Measurements from ENCODE around the gene ECHDC1.

The ECHDC1 gene

GRCh38 chr6:127343809-127344659 lies 625 bp upstream of the ECHDC1 start:
- no peaks in the 10 kb centered on the region for H3K36me3 ChIP-seq
- no peaks in the 10 kb centered on the region for H3K9me3 ChIP-seq (ENCODE audit: severe bottlenecking)
- no peak for TF ChIP-seq CTCF (IDR thresholded peaks at IDR 0.05; ENCODE audit: low read depth, low read length)
- H3K27me3 ChIP-seq (ENCODE audit: insufficient read depth, low read depth, severe bottlenecking), result no peaks in the 10 kb centered on the region
- DNase-seq, result no peak
- H3K27ac ChIP-seq, result peak overlapping the region; percentile 81
- peak overlapping the region; percentile 95 for H3K4me3 ChIP-seq (ENCODE audit: low read depth, low read length)

DNA sequence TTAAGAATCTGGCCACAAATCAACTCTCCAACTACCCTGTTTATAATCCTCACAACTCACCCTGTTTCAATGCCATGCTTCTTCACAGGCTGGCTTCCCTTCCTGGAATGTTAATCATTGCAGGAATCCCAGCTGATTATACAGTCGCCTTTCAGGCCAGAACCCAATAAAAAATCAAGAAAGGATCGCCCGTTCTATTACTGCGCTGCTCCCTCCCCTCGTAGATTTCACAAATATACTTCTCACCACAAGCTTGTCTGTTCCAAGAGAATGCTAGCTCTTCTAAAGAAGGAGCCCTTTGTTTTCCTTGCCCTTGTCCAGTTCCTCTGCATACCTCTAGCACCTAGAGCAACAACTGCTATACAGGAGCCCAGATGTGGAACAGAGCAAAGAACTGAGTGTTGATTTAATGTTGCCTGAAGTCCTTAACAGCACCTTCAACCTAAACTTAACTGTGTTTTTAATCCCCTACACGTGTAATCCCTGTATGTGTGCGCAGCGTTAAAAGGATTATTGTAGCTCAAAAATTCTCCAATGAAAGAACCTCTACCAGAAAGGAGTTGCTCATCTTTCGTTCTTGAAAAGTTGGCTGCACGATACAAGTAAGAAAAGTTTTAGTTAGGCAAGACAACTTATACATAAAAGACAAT lies 988 bp downstream of the ECHDC1 start:
- DNase-seq, result peak; percentile 16
- H3K4me3 ChIP-seq (ENCODE audit: low read depth, low read length), result peak overlapping the region; percentile 95
- TF ChIP-seq CTCF (IDR thresholded peaks at IDR 0.05; ENCODE audit: low read depth, low read length), result no peak
- H3K9me3 ChIP-seq (ENCODE audit: severe bottlenecking), result no peaks in the 10 kb centered on the region
- H3K36me3 ChIP-seq, result no peaks in the 10 kb centered on the region
- peak overlapping the region; percentile 81; the same call in 1 of the 2 replicates for H3K27ac ChIP-seq
- no peaks in the 10 kb centered on the region for H3K27me3 ChIP-seq (ENCODE audit: insufficient read depth, low read depth, severe bottlenecking)

DNA sequence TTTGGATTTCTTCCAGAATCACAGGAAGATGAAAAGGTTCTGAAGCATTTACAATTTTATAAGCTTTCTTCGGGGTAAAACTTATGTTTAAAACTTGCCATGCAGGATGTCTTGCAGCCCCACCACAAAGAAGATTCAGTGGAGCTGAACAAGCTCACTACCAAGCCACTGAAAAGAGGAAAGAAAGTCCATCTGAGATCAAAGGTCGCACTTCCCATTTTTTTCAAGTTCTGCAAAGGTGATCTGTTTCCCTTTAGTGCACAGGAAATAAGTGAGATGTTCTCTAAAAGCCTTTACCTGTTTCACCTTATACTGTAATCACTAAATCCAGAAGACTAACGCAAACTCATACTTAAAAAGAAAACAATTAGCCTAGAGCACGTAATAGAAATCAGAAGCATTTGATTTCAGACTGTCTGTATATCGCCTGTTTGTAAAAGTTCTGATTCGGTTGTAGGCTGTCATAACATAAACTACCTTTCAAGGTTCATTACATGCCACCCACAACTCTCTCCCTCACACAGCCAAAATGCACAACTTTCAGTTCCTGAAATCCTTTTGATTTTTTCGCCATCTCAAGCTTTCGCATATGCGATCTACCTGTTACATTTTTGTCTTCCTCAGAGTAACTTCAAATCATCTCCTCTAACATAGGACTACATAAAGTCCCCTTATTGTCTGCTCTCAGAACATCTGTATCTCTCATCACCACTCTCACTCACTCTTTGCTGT lies 1.8 kb downstream of the ECHDC1 start:
- Histone ChIP-seq H3K27ac (no peak overlapping the region), H3K27me3 (ENCODE audit: insufficient read depth, low read depth, severe bottlenecking) (no peaks in the 10 kb centered on the region), H3K36me3 (no peaks in the 10 kb centered on the region), H3K9me3 (ENCODE audit: severe bottlenecking) (no peaks in the 10 kb centered on the region), H3K4me3 (ENCODE audit: low read depth, low read length) (peak overlapping the region; percentile 95)
- TF ChIP-seq CTCF (IDR thresholded peaks at IDR 0.05; ENCODE audit: low read depth, low read length), result no peak
- DNase-seq, result no peak

GRCh38 chr6:127340171-127340570 lies 3.2 kb downstream of the ECHDC1 start:
- no peaks in the 10 kb centered on the region for H3K9me3 ChIP-seq (ENCODE audit: severe bottlenecking)
- no peak for TF ChIP-seq CTCF (IDR thresholded peaks at IDR 0.05; ENCODE audit: low read depth, low read length)
- no peaks in the 10 kb centered on the region for H3K27me3 ChIP-seq (ENCODE audit: insufficient read depth, low read depth, severe bottlenecking)
- no peak for DNase-seq
- no peaks in the 10 kb centered on the region; the same call in 1 of the 2 replicates for H3K36me3 ChIP-seq
- no peak overlapping the region for H3K27ac ChIP-seq
- no peak overlapping the region for H3K4me3 ChIP-seq (ENCODE audit: low read depth, low read length)

- H3K9me3 ChIP-seq (ENCODE audit: severe bottlenecking), result no peaks in the 10 kb centered on the region
Measured at GRCh38 chr6:127338936-127339335, 4.5 kb downstream of the ECHDC1 start.

More at GRCh38 chr6:127338936-127339335, 4.5 kb downstream of the ECHDC1 start:
- no peak for DNase-seq
- no peak overlapping the region for H3K4me3 ChIP-seq (ENCODE audit: low read depth, low read length)
- no peak overlapping the region for H3K27ac ChIP-seq
- TF ChIP-seq CTCF (IDR thresholded peaks at IDR 0.05; ENCODE audit: low read depth, low read length), result no peak
- H3K27me3 ChIP-seq (ENCODE audit: insufficient read depth, low read depth, severe bottlenecking), result no peaks in the 10 kb centered on the region
- no peaks in the 10 kb centered on the region; the same call in 1 of the 2 replicates for H3K36me3 ChIP-seq

Measured in WERI-Rb-1 (cell line).